Measurements from ENCODE around the gene SUSD3. TPM values are rescaled to one million over a fixed set of nuclear protein-coding genes. Genes with fewer than 3 reads are reported as not detected.
A peak's percentile ranks its signal among the peaks of the same experiment; 100 is the strongest.

Gene SUSD3
- total and polyA plus RNA-seq, 2 donors from 2014 or later = 12.2 to 34.6 TPM

- H3K27ac ChIP-seq (ENCODE audit: low read depth in 2 of 2, low read length in 2 of 2) = no peak overlapping the region
- peaks cover 0 to 8% (median 0%) of the 10 kb centered on the region in 3 donors for H3K36me3 ChIP-seq (ENCODE audit: control insufficient read depth in 2 of 3, insufficient read depth in 3 of 3, low read length in 3 of 3)
- no peaks in the 10 kb centered on the region for H3K9me3 ChIP-seq (ENCODE audit: control insufficient read depth in 2 of 3, insufficient read depth in 1 of 3, low read length in 3 of 3)
- H3K9ac ChIP-seq (ENCODE audit: low read length in 3 of 3) = no peak overlapping the region
- TF ChIP-seq, protein P1, sequence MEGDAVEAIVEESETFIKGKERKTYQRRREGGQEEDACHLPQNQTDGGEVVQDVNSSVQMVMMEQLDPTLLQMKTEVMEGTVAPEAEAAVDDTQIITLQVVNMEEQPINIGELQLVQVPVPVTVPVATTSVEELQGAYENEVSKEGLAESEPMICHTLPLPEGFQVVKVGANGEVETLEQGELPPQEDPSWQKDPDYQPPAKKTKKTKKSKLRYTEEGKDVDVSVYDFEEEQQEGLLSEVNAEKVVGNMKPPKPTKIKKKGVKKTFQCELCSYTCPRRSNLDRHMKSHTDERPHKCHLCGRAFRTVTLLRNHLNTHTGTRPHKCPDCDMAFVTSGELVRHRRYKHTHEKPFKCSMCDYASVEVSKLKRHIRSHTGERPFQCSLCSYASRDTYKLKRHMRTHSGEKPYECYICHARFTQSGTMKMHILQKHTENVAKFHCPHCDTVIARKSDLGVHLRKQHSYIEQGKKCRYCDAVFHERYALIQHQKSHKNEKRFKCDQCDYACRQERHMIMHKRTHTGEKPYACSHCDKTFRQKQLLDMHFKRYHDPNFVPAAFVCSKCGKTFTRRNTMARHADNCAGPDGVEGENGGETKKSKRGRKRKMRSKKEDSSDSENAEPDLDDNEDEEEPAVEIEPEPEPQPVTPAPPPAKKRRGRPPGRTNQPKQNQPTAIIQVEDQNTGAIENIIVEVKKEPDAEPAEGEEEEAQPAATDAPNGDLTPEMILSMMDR (IDR thresholded peaks at IDR 0.05; ENCODE audit: borderline replicate concordance, extremely low read depth, insufficient read depth) = no peak
- FAIRE-seq (no peak), DNase-seq (peak in 3 of 5 donors; percentile 8 to 64 (median 30))
- no peaks in the 10 kb centered on the region for H3K27me3 ChIP-seq (ENCODE audit: control insufficient read depth, insufficient read depth, low read length)
- no peak overlapping the region for H3K4me3 ChIP-seq (ENCODE audit: low read length in 3 of 3)
- H3K4me1 ChIP-seq (ENCODE audit: control insufficient read depth in 2 of 3, insufficient read depth in 2 of 3, low read depth in 1 of 3, low read length in 3 of 3) = peaks cover 0 to 9% (median 8%) of the 10 kb centered on the region in 3 donors
- intact Hi-C loops (cut with DNase I) = no loop called here
Measured at GRCh38 chr9:93112116-93112863, 53.8 kb downstream of the SUSD3 start.

DNA sequence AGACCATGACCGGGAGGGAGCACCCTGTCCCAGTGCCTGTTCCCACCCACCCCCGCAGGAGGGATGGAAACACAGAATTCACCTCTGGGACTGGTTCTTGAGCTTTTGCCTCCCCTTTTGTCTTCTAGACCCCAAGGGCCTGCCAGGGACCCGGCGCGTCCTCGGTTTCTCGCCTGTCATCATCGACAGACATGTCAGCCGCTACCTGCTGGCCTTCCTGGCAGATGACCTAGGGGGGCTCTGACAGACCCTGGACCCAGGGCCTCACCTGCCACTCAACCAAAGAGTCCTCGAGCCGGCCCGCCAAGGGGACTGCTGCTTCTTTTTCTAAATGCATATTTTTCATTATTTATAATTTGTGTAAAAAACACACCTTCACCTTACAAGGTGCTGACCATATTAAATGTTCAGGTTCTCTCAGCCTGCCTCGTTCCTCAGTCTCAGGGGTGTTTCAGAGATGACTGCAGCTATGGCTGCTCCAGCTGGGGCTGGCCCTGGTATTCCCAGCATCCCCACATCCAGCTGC is 54.4 kb downstream of the SUSD3 start:
- TF ChIP-seq, protein P1 (IDR thresholded peaks at IDR 0.05; ENCODE audit: borderline replicate concordance, extremely low read depth, insufficient read depth) = no peak
- Histone ChIP-seq H3K9me3 (ENCODE audit: control insufficient read depth in 2 of 3, insufficient read depth in 1 of 3, low read length in 3 of 3) (no peaks in the 10 kb centered on the region), H3K27me3 (ENCODE audit: control insufficient read depth, insufficient read depth, low read length) (no peaks in the 10 kb centered on the region), H3K36me3 (ENCODE audit: control insufficient read depth in 2 of 3, insufficient read depth in 3 of 3, low read length in 3 of 3) (peaks cover 0 to 8% (median 0%) of the 10 kb centered on the region in 3 donors), H3K9ac (ENCODE audit: low read length in 3 of 3) (no peak overlapping the region), H3K4me3 (ENCODE audit: low read length in 3 of 3) (no peak overlapping the region), H3K4me1 (ENCODE audit: control insufficient read depth in 2 of 3, insufficient read depth in 2 of 3, low read depth in 1 of 3, low read length in 3 of 3) (peaks cover 0 to 9% (median 8%) of the 10 kb centered on the region in 3 donors), H3K27ac (ENCODE audit: low read depth in 2 of 2, low read length in 2 of 2) (no peak overlapping the region)
- intact Hi-C loops (cut with DNase I) = no loop called here
- DNase-seq (peak in 3 of 5 donors; percentile 7 to 55 (median 37)), FAIRE-seq (no peak)

GRCh38 chr9:93114169-93114983 is 55.9 kb downstream of the SUSD3 start:
- Histone ChIP-seq H3K27me3 (ENCODE audit: control insufficient read depth, insufficient read depth, low read length) (no peaks in the 10 kb centered on the region), H3K4me1 (ENCODE audit: control insufficient read depth in 2 of 3, insufficient read depth in 2 of 3, low read depth in 1 of 3, low read length in 3 of 3) (peaks cover 0 to 11% (median 8%) of the 10 kb centered on the region in 3 donors), H3K27ac (ENCODE audit: low read depth in 2 of 2, low read length in 2 of 2) (no peak overlapping the region), H3K9ac (ENCODE audit: low read length in 3 of 3) (no peak overlapping the region), H3K9me3 (ENCODE audit: control insufficient read depth in 2 of 3, insufficient read depth in 1 of 3, low read length in 3 of 3) (no peaks in the 10 kb centered on the region), H3K4me3 (ENCODE audit: low read length in 3 of 3) (no peak overlapping the region), H3K36me3 (ENCODE audit: control insufficient read depth in 2 of 3, insufficient read depth in 3 of 3, low read length in 3 of 3) (peaks cover 0 to 8% (median 0%) of the 10 kb centered on the region in 3 donors)
- FAIRE-seq (no peak), DNase-seq (peak in 3 of 5 donors; percentile 8 to 71 (median 51))
- TF ChIP-seq, protein P1 (IDR thresholded peaks at IDR 0.05; ENCODE audit: borderline replicate concordance, extremely low read depth, insufficient read depth) = no peak
- intact Hi-C loops (cut with DNase I) = no loop called here

Measured in kidney (tissue), 14 donors.